Activated CD4-positive, alpha-beta memory T cell treated with anti-CD3 and anti-CD28 coated beads, Interleukin-2, amount 10 ng/mL, durations not matched to agents 7 days and 5 days (primary cell): ENCODE data around the gene IPO9. TPM values are rescaled to one million over a fixed set of nuclear protein-coding genes. Genes with fewer than 3 reads are reported as not detected.

Source experiments
- CTCF ChIA-PET: fragments of 350-600 bp; sonication (Branson Sonifier 250); formaldehyde crosslinking; loops from one replicate; lab custom pipeline; 2021; ENCODE audit warnings: antibody characterized with exemption, inconsistent platforms; lab: Charles Lee
- POLR2A ChIA-PET: fragments of 350-600 bp; sonication (Branson Sonifier 250); formaldehyde crosslinking; loops from one replicate; lab custom pipeline; 2021; ENCODE audit warnings: antibody characterized with exemption; lab: Charles Lee
- DNase-seq: peaks from one replicate; pipeline ENCODE4 v3.0.0-alpha.2; 2020
- H3K27ac Mint-ChIP-seq: one replicate; pipeline ENCODE4 v1.8.0; 2021; ENCODE audit warnings: mild to moderate bottlenecking, mixed read lengths
- H3K27me3 Mint-ChIP-seq: one replicate; pipeline ENCODE4 v1.8.0; 2021; ENCODE audit warnings: mixed read lengths
- H3K36me3 Mint-ChIP-seq: one replicate; pipeline ENCODE4 v1.8.0; 2021; ENCODE audit warnings: low read depth, mixed read lengths
- H3K4me1 Mint-ChIP-seq: one replicate; pipeline ENCODE4 v1.8.0; 2021; ENCODE audit warnings: mixed read lengths
- H3K4me3 Mint-ChIP-seq: one replicate; pipeline ENCODE4 v1.8.0; 2021; ENCODE audit warnings: mild to moderate bottlenecking, mixed read lengths
- H3K9me3 Mint-ChIP-seq: one replicate; pipeline ENCODE4 v1.8.0; 2021; ENCODE audit warnings: mixed read lengths
- total RNA-seq, 2 experiments: library from RNA; stranded (reverse); gene quantifications; one replicate each; pipeline ENCODE4 v1.2.3, GENCODE V29; 2021

The IPO9 gene
- total RNA-seq, 2 experiments from 2014 or later: 44.3 to 49.5 TPM

- H3K4me3 Mint-ChIP-seq: no peak overlapping the region
- no peaks in the 10 kb centered on the region for H3K9me3 Mint-ChIP-seq
- DNase-seq: no peak
- H3K36me3 Mint-ChIP-seq: no peaks in the 10 kb centered on the region
- H3K27ac Mint-ChIP-seq: no peak overlapping the region
- peaks cover 15% of the 10 kb centered on the region for H3K4me1 Mint-ChIP-seq
- no peaks in the 10 kb centered on the region for H3K27me3 Mint-ChIP-seq
- CTCF ChIA-PET: interaction anchor here (0.6 to 6.2 kb wide), 6 partner anchors 17 to 231 kb away, joined by 3 to 44 read pairs (median 6); no protein-coding TSS in a partner anchor
- POLR2A ChIA-PET: no interaction called here
Observed at GRCh38 chr1:201791051-201791778, 37.7 kb upstream of the IPO9 start.

GRCh38 chr1:201791779-201792173 is 37.2 kb upstream of the IPO9 start:
- no peak overlapping the region for H3K27ac Mint-ChIP-seq
- ChIA-PET CTCF (interaction anchor here (0.9 to 6.2 kb wide), 5 partner anchors 17 to 232 kb away, joined by 3 to 44 read pairs (median 8); no protein-coding TSS in a partner anchor), POLR2A (no interaction called here)
- peaks cover 15% of the 10 kb centered on the region for H3K4me1 Mint-ChIP-seq
- no peaks in the 10 kb centered on the region for H3K36me3 Mint-ChIP-seq
- H3K27me3 Mint-ChIP-seq: no peaks in the 10 kb centered on the region
- DNase-seq: no peak
- H3K4me3 Mint-ChIP-seq: no peak overlapping the region
- no peaks in the 10 kb centered on the region for H3K9me3 Mint-ChIP-seq

- H3K9me3 Mint-ChIP-seq: no peaks in the 10 kb centered on the region
- no peak overlapping the region for H3K4me3 Mint-ChIP-seq
- DNase-seq: peak; percentile 54
- no peak overlapping the region for H3K27ac Mint-ChIP-seq
- H3K4me1 Mint-ChIP-seq: peaks cover 15% of the 10 kb centered on the region
- POLR2A ChIA-PET: no interaction called here
- no peaks in the 10 kb centered on the region for H3K36me3 Mint-ChIP-seq
- peaks cover 2% of the 10 kb centered on the region for H3K27me3 Mint-ChIP-seq
- CTCF ChIA-PET: interaction anchor here (1.2 to 6.2 kb wide), 6 partner anchors 9 to 262 kb away, joined by 3 to 50 read pairs (median 6); no protein-coding TSS in a partner anchor
Observed at GRCh38 chr1:201792534-201793305, 36.2 kb upstream of the IPO9 start.

- no peak overlapping the region for H3K27ac Mint-ChIP-seq
- no peak for DNase-seq
- POLR2A ChIA-PET: no interaction called here
- H3K4me3 Mint-ChIP-seq: no peak overlapping the region
- no peaks in the 10 kb centered on the region for H3K36me3 Mint-ChIP-seq
- H3K9me3 Mint-ChIP-seq: no peaks in the 10 kb centered on the region
- CTCF ChIA-PET: interaction anchor here (1.2 to 6.2 kb wide), 6 partner anchors 8 to 262 kb away, joined by 3 to 50 read pairs (median 6); no protein-coding TSS in a partner anchor
- H3K27me3 Mint-ChIP-seq: peaks cover 2% of the 10 kb centered on the region
- peaks cover 15% of the 10 kb centered on the region for H3K4me1 Mint-ChIP-seq
Observed at GRCh38 chr1:201793306-201793925, 35.5 kb upstream of the IPO9 start.

- H3K27me3 Mint-ChIP-seq: peaks cover 2% of the 10 kb centered on the region
Observed at GRCh38 chr1:201795066-201795465, 33.9 kb upstream of the IPO9 start.

GRCh38 chr1:201800246-201800645 is 28.7 kb upstream of the IPO9 start:
- Mint-ChIP-seq H3K36me3 (no peaks in the 10 kb centered on the region), H3K9me3 (no peaks in the 10 kb centered on the region), H3K27me3 (peaks cover 2% of the 10 kb centered on the region), H3K4me3 (no peak overlapping the region), H3K27ac (no peak overlapping the region), H3K4me1 (no peaks in the 10 kb centered on the region)
- ChIA-PET POLR2A (no interaction called here), CTCF (no interaction called here)
- DNase-seq: no peak

More at GRCh38 chr1:201795066-201795465, 33.9 kb upstream of the IPO9 start:
- H3K4me1 Mint-ChIP-seq: peaks cover 15% of the 10 kb centered on the region
- no peak for DNase-seq
- no peak overlapping the region for H3K27ac Mint-ChIP-seq
- H3K4me3 Mint-ChIP-seq: no peak overlapping the region
- POLR2A ChIA-PET: no interaction called here
- no peaks in the 10 kb centered on the region for H3K9me3 Mint-ChIP-seq
- H3K36me3 Mint-ChIP-seq: no peaks in the 10 kb centered on the region
- CTCF ChIA-PET: interaction anchor here (0.7 to 6.2 kb wide), 9 partner anchors 10 to 235 kb away, joined by 3 to 50 read pairs (median 4); no protein-coding TSS in a partner anchor

GRCh38 chr1:201806801-201807200 is 22.2 kb upstream of the IPO9 start:
- H3K9me3 Mint-ChIP-seq: no peaks in the 10 kb centered on the region
- H3K4me3 Mint-ChIP-seq: no peak overlapping the region
- POLR2A ChIA-PET: no interaction called here
- no peaks in the 10 kb centered on the region for H3K27me3 Mint-ChIP-seq
- no peaks in the 10 kb centered on the region for H3K4me1 Mint-ChIP-seq
- no peak overlapping the region for H3K27ac Mint-ChIP-seq
- CTCF ChIA-PET: interaction anchor here (1.3 kb wide), 1 partner anchor 12 kb away, joined by 4 read pairs; no protein-coding TSS in a partner anchor
- DNase-seq: no peak
- no peaks in the 10 kb centered on the region for H3K36me3 Mint-ChIP-seq

GRCh38 chr1:201807958-201808632 is 20.9 kb upstream of the IPO9 start:
- Mint-ChIP-seq H3K4me1 (no peaks in the 10 kb centered on the region), H3K27ac (no peak overlapping the region), H3K4me3 (no peak overlapping the region), H3K9me3 (no peaks in the 10 kb centered on the region), H3K36me3 (no peaks in the 10 kb centered on the region), H3K27me3 (no peaks in the 10 kb centered on the region)
- ChIA-PET CTCF (interaction anchor here (1.3 to 1.4 kb wide), 2 partner anchors 11 to 13 kb away, joined by 4 to 6 read pairs; no protein-coding TSS in a partner anchor), POLR2A (no interaction called here)
- DNase-seq: no peak

- Mint-ChIP-seq H3K27me3 (no peaks in the 10 kb centered on the region), H3K9me3 (no peaks in the 10 kb centered on the region), H3K27ac (no peak overlapping the region), H3K4me1 (no peaks in the 10 kb centered on the region), H3K4me3 (no peak overlapping the region), H3K36me3 (no peaks in the 10 kb centered on the region)
- POLR2A ChIA-PET: no interaction called here
- CTCF ChIA-PET: no interaction called here
- DNase-seq: no peak
Observed at GRCh38 chr1:201808633-201808990, 20.3 kb upstream of the IPO9 start.

- no peaks in the 10 kb centered on the region for H3K27me3 Mint-ChIP-seq
- ChIA-PET CTCF (no interaction called here), POLR2A (no interaction called here)
- H3K27ac Mint-ChIP-seq: no peak overlapping the region
- DNase-seq: no peak
- no peaks in the 10 kb centered on the region for H3K36me3 Mint-ChIP-seq
- no peak overlapping the region for H3K4me3 Mint-ChIP-seq
- H3K4me1 Mint-ChIP-seq: no peaks in the 10 kb centered on the region
- H3K9me3 Mint-ChIP-seq: no peaks in the 10 kb centered on the region
Observed at GRCh38 chr1:201809876-201810275, 19.1 kb upstream of the IPO9 start.

GRCh38 chr1:201810466-201811216 is 18.3 kb upstream of the IPO9 start:
- no peaks in the 10 kb centered on the region for H3K4me1 Mint-ChIP-seq
- ChIA-PET POLR2A (no interaction called here), CTCF (no interaction called here)
- H3K27ac Mint-ChIP-seq: no peak overlapping the region
- H3K36me3 Mint-ChIP-seq: no peaks in the 10 kb centered on the region
- DNase-seq: no peak
- H3K27me3 Mint-ChIP-seq: no peaks in the 10 kb centered on the region
- H3K4me3 Mint-ChIP-seq: no peak overlapping the region
- H3K9me3 Mint-ChIP-seq: no peaks in the 10 kb centered on the region

- Mint-ChIP-seq H3K36me3 (no peaks in the 10 kb centered on the region), H3K4me3 (no peak overlapping the region), H3K27me3 (no peaks in the 10 kb centered on the region), H3K4me1 (no peaks in the 10 kb centered on the region), H3K27ac (no peak overlapping the region), H3K9me3 (no peaks in the 10 kb centered on the region)
- ChIA-PET POLR2A (interaction anchor here (1.2 kb wide), 3 partner anchors 9 to 36 kb away, joined by 3 to 5 read pairs (median 3); no protein-coding TSS in a partner anchor), CTCF (interaction anchor here (0.7 to 1.5 kb wide), 4 partner anchors 15 to 301 kb away, joined by 3 to 5 read pairs (median 3); partner anchors contain the start of gene IPO9)
- DNase-seq: no peak
Observed at GRCh38 chr1:201813226-201813625, 15.7 kb upstream of the IPO9 start.
